ENCODE results near the gene MYH6. TPM values are rescaled to one million over a fixed set of nuclear protein-coding genes. Genes with fewer than 3 reads are reported as not detected.

Gene MYH6
- total RNA-seq, 1 experiment from 2014 or later = not detected

DNA sequence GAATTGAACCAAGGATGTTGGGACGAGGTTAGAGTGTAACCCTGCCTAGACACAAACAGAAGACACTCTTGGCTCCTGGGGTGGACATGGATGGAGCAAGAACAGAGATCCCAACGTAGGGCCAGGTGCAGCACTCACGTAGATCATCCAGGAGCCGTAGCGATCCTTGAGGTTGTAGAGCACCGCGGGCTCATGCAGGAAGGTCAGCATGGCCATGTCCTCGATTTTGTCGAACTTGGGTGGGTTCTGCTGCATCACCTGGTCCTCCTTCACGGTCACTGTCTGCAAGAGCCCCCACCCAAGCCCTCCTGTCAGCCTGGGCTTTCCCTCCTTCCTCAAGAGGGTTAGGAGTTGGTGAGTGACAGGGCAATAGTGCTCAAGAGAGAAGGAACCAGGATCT is 24.9 kb upstream of the MYH6 start:
- BruUV-seq (replicated peaks) = no TSS peak
- no peak for DNase-seq (ENCODE audit: low spot score)

GRCh38 chr14:23432102-23432925 is 24.2 kb upstream of the MYH6 start:
- POLR2A ChIA-PET (ENCODE audit: low non-redundant PET) = no interaction called here
- Histone ChIP-seq H3K4me1 (ENCODE audit: insufficient read depth, low read length, poor library complexity, severe bottlenecking) (no peaks in the 10 kb centered on the region), H3K9me3 (ENCODE audit: low read depth, low read length, poor library complexity, severe bottlenecking) (no peaks in the 10 kb centered on the region), H3K36me3 (ENCODE audit: insufficient read depth, low read length, poor library complexity, severe bottlenecking) (no peaks in the 10 kb centered on the region), H3K27ac (ENCODE audit: low read depth, low read length, poor library complexity, severe bottlenecking) (no peak overlapping the region), H3K4me3 (ENCODE audit: low read depth, low read length, poor library complexity, severe bottlenecking) (no peak overlapping the region), H3K27me3 (replicated peaks; ENCODE audit: insufficient read depth, low read depth, low read length, poor library complexity) (no peaks in the 10 kb centered on the region)
- BruUV-seq (replicated peaks) = no TSS peak
- no peak for TF ChIP-seq EZH2 (IDR thresholded peaks at IDR 0.05; ENCODE audit: borderline replicate concordance, low read depth, low read length, poor library complexity, severe bottlenecking)
- TF ChIP-seq CTCF (conservative IDR thresholded peaks at IDR 0.05; ENCODE audit: low read depth, low read length) = no peak
- CTCF ChIA-PET = no interaction called here
- DNase-seq (ENCODE audit: low spot score) = no peak
- intact Hi-C loops (cut with micrococcal nuclease; ENCODE audit: unreplicated experiment) = no loop called here

More for the DNA sequence above, 24.9 kb upstream of the MYH6 start:
- H3K4me1 ChIP-seq (ENCODE audit: insufficient read depth, low read length, poor library complexity, severe bottlenecking) = no peaks in the 10 kb centered on the region
- TF ChIP-seq EZH2 (IDR thresholded peaks at IDR 0.05; ENCODE audit: borderline replicate concordance, low read depth, low read length, poor library complexity, severe bottlenecking) (no peak), CTCF (conservative IDR thresholded peaks at IDR 0.05; ENCODE audit: low read depth, low read length) (no peak)
- no peak overlapping the region for H3K27ac ChIP-seq (ENCODE audit: low read depth, low read length, poor library complexity, severe bottlenecking)
- intact Hi-C loops (cut with micrococcal nuclease; ENCODE audit: unreplicated experiment) = no loop called here
- POLR2A ChIA-PET (ENCODE audit: low non-redundant PET) = no interaction called here
- no peaks in the 10 kb centered on the region for H3K36me3 ChIP-seq (ENCODE audit: insufficient read depth, low read length, poor library complexity, severe bottlenecking)
- no peak overlapping the region for H3K4me3 ChIP-seq (ENCODE audit: low read depth, low read length, poor library complexity, severe bottlenecking)
- CTCF ChIA-PET = no interaction called here
- H3K9me3 ChIP-seq (ENCODE audit: low read depth, low read length, poor library complexity, severe bottlenecking) = no peaks in the 10 kb centered on the region
- no peaks in the 10 kb centered on the region for H3K27me3 ChIP-seq (replicated peaks; ENCODE audit: insufficient read depth, low read depth, low read length, poor library complexity)

DNA sequence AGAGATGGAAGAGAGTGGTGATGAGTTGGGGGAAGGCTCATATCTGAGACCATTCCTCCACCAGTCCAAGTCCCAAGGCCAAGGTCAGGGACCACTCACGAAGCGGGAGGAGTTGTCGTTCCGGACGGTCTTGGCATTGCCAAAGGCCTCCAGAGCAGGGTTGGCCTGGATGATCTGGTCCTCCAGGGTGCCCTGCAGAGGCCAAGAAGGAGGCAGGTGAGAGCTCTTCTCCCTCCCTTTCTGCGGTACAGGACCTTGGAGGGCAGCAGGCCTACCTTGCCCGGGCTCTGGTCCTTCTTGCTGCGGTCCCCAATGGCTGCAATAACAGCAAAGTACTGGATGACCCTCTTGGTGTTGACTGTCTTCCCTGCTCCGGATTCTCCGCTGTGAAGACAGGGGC is 23.4 kb upstream of the MYH6 start:
- no peak for DNase-seq (ENCODE audit: low spot score)
- no peaks in the 10 kb centered on the region for H3K27me3 ChIP-seq (replicated peaks; ENCODE audit: insufficient read depth, low read depth, low read length, poor library complexity)
- TF ChIP-seq CTCF (conservative IDR thresholded peaks at IDR 0.05; ENCODE audit: low read depth, low read length) = no peak
- no peak for TF ChIP-seq EZH2 (IDR thresholded peaks at IDR 0.05; ENCODE audit: borderline replicate concordance, low read depth, low read length, poor library complexity, severe bottlenecking)
- intact Hi-C loops (cut with micrococcal nuclease; ENCODE audit: unreplicated experiment) = no loop called here
- H3K36me3 ChIP-seq (ENCODE audit: insufficient read depth, low read length, poor library complexity, severe bottlenecking) = no peaks in the 10 kb centered on the region
- no peaks in the 10 kb centered on the region for H3K9me3 ChIP-seq (ENCODE audit: low read depth, low read length, poor library complexity, severe bottlenecking)
- no TSS peak for BruUV-seq (replicated peaks)
- H3K27ac ChIP-seq (ENCODE audit: low read depth, low read length, poor library complexity, severe bottlenecking) = no peak overlapping the region
- POLR2A ChIA-PET (ENCODE audit: low non-redundant PET) = no interaction called here
- H3K4me3 ChIP-seq (ENCODE audit: low read depth, low read length, poor library complexity, severe bottlenecking) = no peak overlapping the region
- CTCF ChIA-PET = no interaction called here
- H3K4me1 ChIP-seq (ENCODE audit: insufficient read depth, low read length, poor library complexity, severe bottlenecking) = no peaks in the 10 kb centered on the region

All from A673 (cell line).